ENCODE data around the gene CRACR2A.

- TF ChIP-seq POLR2A (IDR thresholded peaks at IDR 0.05; ENCODE audit: extremely low read depth, insufficient read length) (no peak), MYC (IDR thresholded peaks at IDR 0.05; ENCODE audit: low read depth, low read length) (no peak)
- TF ChIP-seq, protein P1, sequence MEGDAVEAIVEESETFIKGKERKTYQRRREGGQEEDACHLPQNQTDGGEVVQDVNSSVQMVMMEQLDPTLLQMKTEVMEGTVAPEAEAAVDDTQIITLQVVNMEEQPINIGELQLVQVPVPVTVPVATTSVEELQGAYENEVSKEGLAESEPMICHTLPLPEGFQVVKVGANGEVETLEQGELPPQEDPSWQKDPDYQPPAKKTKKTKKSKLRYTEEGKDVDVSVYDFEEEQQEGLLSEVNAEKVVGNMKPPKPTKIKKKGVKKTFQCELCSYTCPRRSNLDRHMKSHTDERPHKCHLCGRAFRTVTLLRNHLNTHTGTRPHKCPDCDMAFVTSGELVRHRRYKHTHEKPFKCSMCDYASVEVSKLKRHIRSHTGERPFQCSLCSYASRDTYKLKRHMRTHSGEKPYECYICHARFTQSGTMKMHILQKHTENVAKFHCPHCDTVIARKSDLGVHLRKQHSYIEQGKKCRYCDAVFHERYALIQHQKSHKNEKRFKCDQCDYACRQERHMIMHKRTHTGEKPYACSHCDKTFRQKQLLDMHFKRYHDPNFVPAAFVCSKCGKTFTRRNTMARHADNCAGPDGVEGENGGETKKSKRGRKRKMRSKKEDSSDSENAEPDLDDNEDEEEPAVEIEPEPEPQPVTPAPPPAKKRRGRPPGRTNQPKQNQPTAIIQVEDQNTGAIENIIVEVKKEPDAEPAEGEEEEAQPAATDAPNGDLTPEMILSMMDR (IDR thresholded peaks at IDR 0.05; ENCODE audit: low read depth, low read length), result no peak
- TF ChIP-seq, protein P2, sequence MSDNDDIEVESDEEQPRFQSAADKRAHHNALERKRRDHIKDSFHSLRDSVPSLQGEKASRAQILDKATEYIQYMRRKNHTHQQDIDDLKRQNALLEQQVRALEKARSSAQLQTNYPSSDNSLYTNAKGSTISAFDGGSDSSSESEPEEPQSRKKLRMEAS (IDR thresholded peaks at IDR 0.05; ENCODE audit: low read depth, low read length), result no peak
Measured at GRCh38 chr12:3634348-3634747, 118.6 kb downstream of the CRACR2A start.

All from NB4 (cell line).